Tibial nerve (tissue), 4 donors: ENCODE data around the gene RIMKLA. TPM values are rescaled to one million over a fixed set of nuclear protein-coding genes. Genes with fewer than 3 reads are reported as not detected.

ENCODE experiments used
- DNase-seq, 2 donors: peaks; one replicate each; pipeline ENCODE4 v3.0.0-alpha.2; 2019; ENCODE audit warnings: low spot score in 2 of 2
- H3K27ac ChIP-seq, 4 donors: fragments of 200-600 bp; sonication (generic) in 3 of 4; one replicate each; pipeline ENCODE4 v1.5.1; 2017 to 2019; ENCODE audit warnings: mild to moderate bottlenecking in 1 of 4
- H3K27me3 ChIP-seq, 2 donors: fragments of 200-600 bp; sonication (generic) in 1 of 2; one replicate each; pipeline versions ENCODE4 v1.5.1 to v1.6.0; 2017 to 2019
- H3K36me3 ChIP-seq, 3 donors: fragments of 200-600 bp; sonication (generic); one replicate each; pipeline ENCODE4 v1.5.1; 2018 to 2019
- H3K4me1 ChIP-seq, 4 donors: fragments of 200-600 bp; sonication (generic) in 3 of 4; one replicate each; pipeline ENCODE4 v1.5.1; 2017 to 2019
- H3K4me3 ChIP-seq, 4 donors: fragments of 200-600 bp; sonication (generic) in 3 of 4; one replicate each; pipeline ENCODE4 v1.5.1; 2017 to 2019; ENCODE audit warnings: mild to moderate bottlenecking in 1 of 4, moderate library complexity in 1 of 4
- H3K9me3 ChIP-seq, 4 donors: fragments of 200-600 bp; sonication (generic) in 3 of 4; one replicate each; pipeline ENCODE4 v1.5.1; 2017 to 2019
- EP300 ChIP-seq, 2 donors: sonication (generic); formaldehyde crosslinking; IDR thresholded peaks; one replicate each; pipeline ENCODE4 v1.6.1; 2017; ENCODE audit warnings: antibody characterized with exemption in 2 of 2, mild to moderate bottlenecking in 1 of 2
- POLR2A ChIP-seq, 2 donors: fragments of 450-650 bp; IDR thresholded peaks; one replicate each; pipeline ENCODE4 v1.6.1; 2017; ENCODE audit warnings: antibody characterized with exemption in 2 of 2, mild to moderate bottlenecking in 2 of 2, moderate library complexity in 2 of 2
- WGBS, 2 donors: methylation state at CpG; one replicate each; pipeline ENCODE4 v1.1.5; 2018; 5-methylcytosine and 5-hydroxymethylcytosine counted together
- total RNA-seq, 4 donors: library from RNA; depleted of rRNA; stranded (reverse); fragments of >200 nt; gene quantifications; one replicate each; pipeline ENCODE4 v1.1.0, GENCODE V29; 2016
- TF ChIP-seq, protein P1 (sequence below), 5 experiments: fragments of 200-600 bp in 3 of 5; fragments of 450-650 bp in 2 of 5; sonication (generic) in 3 of 5; IDR thresholded peaks; one replicate each; pipeline ENCODE4 v1.5.1; 2016 to 2019; ENCODE audit warnings: antibody characterized with exemption in 5 of 5, mild to moderate bottlenecking in 3 of 5, moderate library complexity in 2 of 5

Gene RIMKLA
- total RNA-seq, 4 donors from 2014 or later: 0.30 to 3.1 (median 2.2) TPM; not detected in 1

DNA sequence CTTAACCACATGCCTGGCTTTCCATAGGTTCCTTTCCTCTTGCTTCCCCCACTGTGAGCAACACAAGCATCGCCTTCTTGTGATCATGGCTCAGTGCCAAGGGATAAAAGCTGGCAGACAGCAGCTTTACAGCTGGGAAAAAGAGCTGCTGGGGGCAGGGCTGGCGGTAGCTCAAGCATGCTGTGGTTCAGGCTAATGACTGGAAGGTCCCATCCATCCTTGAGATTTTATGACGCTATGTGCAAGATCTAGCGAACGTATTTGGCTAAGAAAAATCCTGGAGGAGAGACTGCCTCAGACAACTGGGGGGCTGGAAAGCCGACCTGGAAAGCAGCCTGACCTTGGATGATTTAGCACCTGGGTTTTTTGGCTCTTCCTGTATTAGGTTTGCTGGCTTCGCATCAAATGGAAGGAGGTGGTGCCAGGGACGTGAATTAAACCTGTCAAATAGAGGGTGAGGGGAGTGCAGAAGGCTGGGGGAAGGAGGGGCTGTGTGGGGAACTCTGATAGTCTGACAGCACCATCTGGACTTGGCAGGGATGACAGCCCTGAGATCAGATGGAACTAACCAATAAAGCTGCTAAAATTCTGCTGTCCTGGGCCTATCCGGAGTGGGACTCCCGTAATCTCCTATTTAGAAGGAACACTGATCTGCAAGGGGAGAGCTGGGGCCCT, 40.5 kb downstream of the RIMKLA start:
- Histone ChIP-seq H3K36me3 (no peaks in the 10 kb centered on the region), H3K27ac (no peak overlapping the region), H3K4me1 (peaks cover 0 to 16% (median 4%) of the 10 kb centered on the region in 4 donors), H3K4me3 (no peak overlapping the region), H3K27me3 (no peaks in the 10 kb centered on the region), H3K9me3 (no peaks in the 10 kb centered on the region)
- DNase-seq: no peak
- WGBS, 2 donors: 13 to 22% methylated on average over 10 of the region's 10 CpGs
- TF ChIP-seq POLR2A (IDR thresholded peaks at IDR 0.05): no peak
- TF ChIP-seq, protein P1, sequence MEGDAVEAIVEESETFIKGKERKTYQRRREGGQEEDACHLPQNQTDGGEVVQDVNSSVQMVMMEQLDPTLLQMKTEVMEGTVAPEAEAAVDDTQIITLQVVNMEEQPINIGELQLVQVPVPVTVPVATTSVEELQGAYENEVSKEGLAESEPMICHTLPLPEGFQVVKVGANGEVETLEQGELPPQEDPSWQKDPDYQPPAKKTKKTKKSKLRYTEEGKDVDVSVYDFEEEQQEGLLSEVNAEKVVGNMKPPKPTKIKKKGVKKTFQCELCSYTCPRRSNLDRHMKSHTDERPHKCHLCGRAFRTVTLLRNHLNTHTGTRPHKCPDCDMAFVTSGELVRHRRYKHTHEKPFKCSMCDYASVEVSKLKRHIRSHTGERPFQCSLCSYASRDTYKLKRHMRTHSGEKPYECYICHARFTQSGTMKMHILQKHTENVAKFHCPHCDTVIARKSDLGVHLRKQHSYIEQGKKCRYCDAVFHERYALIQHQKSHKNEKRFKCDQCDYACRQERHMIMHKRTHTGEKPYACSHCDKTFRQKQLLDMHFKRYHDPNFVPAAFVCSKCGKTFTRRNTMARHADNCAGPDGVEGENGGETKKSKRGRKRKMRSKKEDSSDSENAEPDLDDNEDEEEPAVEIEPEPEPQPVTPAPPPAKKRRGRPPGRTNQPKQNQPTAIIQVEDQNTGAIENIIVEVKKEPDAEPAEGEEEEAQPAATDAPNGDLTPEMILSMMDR (IDR thresholded peaks at IDR 0.05): no peak
- no peak for TF ChIP-seq EP300 (IDR thresholded peaks at IDR 0.05)

DNA sequence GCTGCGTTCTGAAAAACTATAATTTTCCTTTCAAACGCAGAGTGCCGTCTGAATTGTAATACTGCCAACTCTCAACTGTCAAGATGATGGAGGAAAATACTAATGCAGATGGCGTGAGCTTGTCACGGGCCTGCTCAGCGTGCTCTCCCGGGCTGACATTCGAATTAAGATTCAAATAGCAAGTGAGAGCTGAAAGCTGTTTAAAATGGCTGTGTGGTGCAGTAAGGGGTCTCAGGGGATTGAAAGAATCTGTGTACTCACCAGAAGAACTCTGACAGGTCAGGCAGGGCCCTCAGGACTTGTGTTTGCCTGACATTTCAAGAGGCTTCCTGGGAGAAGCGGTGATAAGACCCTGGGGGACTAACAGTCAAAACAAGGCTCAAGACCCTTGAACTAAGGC, 42.1 kb downstream of the RIMKLA start:
- H3K36me3 ChIP-seq: no peaks in the 10 kb centered on the region
- TF ChIP-seq, protein P1 (IDR thresholded peaks at IDR 0.05): no peak
- TF ChIP-seq POLR2A (IDR thresholded peaks at IDR 0.05): no peak
- no peak for TF ChIP-seq EP300 (IDR thresholded peaks at IDR 0.05)
- no peaks in the 10 kb centered on the region for H3K27me3 ChIP-seq
- H3K9me3 ChIP-seq: no peaks in the 10 kb centered on the region
- peaks cover 0 to 16% (median 4%) of the 10 kb centered on the region in 4 donors for H3K4me1 ChIP-seq
- H3K4me3 ChIP-seq: no peak overlapping the region
- H3K27ac ChIP-seq: no peak overlapping the region
- WGBS, 2 donors: 66 to 69% methylated on average over 9 of the region's 9 CpGs
- no peak for DNase-seq

DNA sequence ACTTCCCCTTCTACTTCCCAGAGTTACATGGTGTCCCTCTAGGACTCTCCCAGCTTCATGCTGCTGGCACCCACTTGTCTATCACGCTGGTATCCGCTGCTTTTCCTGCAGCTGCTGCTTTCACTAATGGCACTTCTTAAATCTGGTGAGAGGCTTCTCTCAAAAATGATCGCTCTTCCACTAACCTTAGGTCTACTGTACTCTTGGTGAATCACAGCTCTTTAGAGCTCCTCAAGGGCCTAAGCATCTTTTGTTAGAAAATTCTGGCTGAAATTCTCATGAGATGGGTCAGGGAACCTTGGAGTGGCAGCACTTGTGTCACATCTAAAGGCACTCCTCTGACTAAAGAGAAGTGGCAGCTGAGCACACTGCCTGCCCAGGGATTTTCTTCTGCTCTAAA, 43.1 kb downstream of the RIMKLA start:
- no peak overlapping the region for H3K27ac ChIP-seq
- TF ChIP-seq POLR2A (IDR thresholded peaks at IDR 0.05) (no peak), EP300 (IDR thresholded peaks at IDR 0.05) (no peak)
- TF ChIP-seq, protein P1 (IDR thresholded peaks at IDR 0.05): no peak
- H3K36me3 ChIP-seq: no peaks in the 10 kb centered on the region
- H3K4me1 ChIP-seq: peaks cover 0 to 16% (median 4%) of the 10 kb centered on the region in 4 donors
- H3K4me3 ChIP-seq: no peak overlapping the region
- no peaks in the 10 kb centered on the region for H3K9me3 ChIP-seq
- 88 to 89% methylated on average over 3 of the region's 3 CpGs for WGBS, 2 donors
- H3K27me3 ChIP-seq: no peaks in the 10 kb centered on the region
- no peak for DNase-seq

DNA sequence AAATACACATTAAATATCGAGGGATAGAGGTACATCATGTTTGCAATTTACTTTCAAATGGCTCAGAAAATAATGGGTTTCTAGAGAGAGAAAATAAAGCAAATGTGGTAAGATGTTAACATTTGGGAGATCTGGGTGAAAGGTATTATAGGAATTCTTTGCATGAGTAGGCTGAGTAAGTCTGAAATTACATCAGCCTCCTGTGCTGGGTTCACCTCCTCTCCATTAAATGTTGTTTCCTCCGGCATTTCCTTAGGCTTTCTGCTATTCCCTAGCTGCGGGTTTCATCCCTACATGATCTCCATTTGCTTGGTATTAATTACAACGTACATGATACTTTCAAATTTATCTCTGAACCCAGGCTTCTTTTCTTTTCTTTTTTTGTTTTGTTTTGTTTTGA, 43.6 kb downstream of the RIMKLA start:
- Histone ChIP-seq H3K4me3 (no peak overlapping the region), H3K4me1 (peaks cover 0 to 16% (median 4%) of the 10 kb centered on the region in 4 donors), H3K27me3 (no peaks in the 10 kb centered on the region), H3K27ac (no peak overlapping the region), H3K9me3 (no peaks in the 10 kb centered on the region), H3K36me3 (no peaks in the 10 kb centered on the region)
- no peak for DNase-seq
- TF ChIP-seq EP300 (IDR thresholded peaks at IDR 0.05) (no peak), POLR2A (IDR thresholded peaks at IDR 0.05) (no peak)
- TF ChIP-seq, protein P1 (IDR thresholded peaks at IDR 0.05): no peak
- WGBS, 2 donors: 83 to 88% methylated on average over 4 of the region's 4 CpGs

DNA sequence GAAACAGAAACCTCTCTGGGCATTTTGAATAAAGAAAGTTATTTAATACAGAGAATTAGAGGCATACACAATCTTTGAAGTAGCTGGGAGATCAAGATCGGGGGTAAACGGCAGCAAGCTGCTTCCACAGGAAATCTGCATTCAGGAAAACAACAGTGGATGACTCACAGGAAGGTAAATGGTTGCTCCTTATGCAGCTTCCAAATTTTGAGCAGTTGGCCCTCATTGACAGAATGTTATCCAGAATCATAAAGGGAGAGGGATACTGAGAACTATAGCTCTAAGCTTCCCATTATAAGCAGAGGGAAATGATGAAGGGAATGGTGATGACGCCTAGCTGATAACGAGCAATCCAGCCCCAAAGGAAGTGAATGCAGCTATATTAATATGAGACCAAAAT, 46.6 kb downstream of the RIMKLA start:
- Histone ChIP-seq H3K27ac (no peak overlapping the region), H3K9me3 (no peaks in the 10 kb centered on the region), H3K27me3 (no peaks in the 10 kb centered on the region), H3K36me3 (no peaks in the 10 kb centered on the region), H3K4me3 (no peak overlapping the region), H3K4me1 (no peaks in the 10 kb centered on the region)
- no peak for DNase-seq
- no peak for TF ChIP-seq POLR2A (IDR thresholded peaks at IDR 0.05)
- TF ChIP-seq EP300 (IDR thresholded peaks at IDR 0.05): no peak
- TF ChIP-seq, protein P1 (IDR thresholded peaks at IDR 0.05): no peak
- WGBS, 2 donors: 59 to 76% methylated on average over 4 of the region's 4 CpGs
